ENCODE measurements around the gene ATP6V1G2.
"Not testable (repeated sequence)": the region's sequence is repeated elsewhere in the genome, so short reads cannot be mapped to it uniquely, and the experiment has no call there.

ATP6V1G2 gene

DNA sequence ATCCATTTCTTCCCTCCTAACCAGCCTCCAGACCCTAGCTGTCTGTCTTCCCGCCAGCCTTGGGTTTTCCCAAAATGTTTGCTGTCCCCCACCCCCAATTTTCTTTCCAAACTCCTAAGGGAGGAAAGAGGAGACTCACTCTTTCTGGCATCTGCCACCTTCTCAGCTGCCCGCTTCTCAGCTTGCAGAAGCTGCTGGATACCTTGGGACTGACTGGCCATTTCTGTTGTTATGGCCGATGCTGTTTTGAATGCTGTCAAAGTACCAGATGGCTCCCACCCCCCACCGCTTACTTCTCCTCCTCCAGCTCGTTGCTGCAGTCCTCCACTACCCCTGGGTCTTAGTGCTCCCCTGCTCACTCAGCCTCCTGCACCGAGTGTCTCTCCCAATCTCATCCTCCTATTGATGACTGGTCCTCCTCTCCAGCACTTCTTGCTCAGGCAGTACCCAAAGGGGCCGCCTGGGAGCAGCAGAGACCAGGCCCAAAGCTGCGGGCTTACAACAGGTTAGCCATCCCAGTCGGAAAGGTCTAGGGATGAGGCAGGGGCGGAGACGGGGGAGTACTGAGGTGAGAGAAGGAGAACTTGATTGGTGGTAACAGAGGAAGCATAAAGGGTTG is at the start of gene ATP6V1G2:
Gene ATP6V1G2 (minus strand): TSS at position 270 of the 619 bp plus-strand sequence. CDS start 49 bp downstream, at position 221.
- peak; percentile 89 for DNase-seq (ENCODE audit: low read depth)

DNA sequence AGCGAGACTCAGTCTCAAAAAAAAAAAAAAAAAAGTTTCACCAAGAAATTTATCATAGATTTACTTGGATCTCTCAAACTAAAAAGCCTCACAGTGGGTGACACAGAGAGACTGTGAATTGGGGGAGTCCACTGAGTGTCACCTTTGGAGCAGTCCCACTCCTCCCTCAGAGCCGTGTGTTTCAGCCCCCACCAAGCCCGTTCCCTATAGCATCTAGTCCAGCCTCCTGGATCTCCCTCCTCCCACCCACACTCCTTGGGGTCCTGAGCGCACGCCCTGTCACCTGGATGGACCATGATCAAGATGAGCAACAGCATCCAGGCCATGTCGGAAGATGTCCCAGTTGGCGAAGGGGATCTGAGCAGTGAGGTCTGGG is 46.0 kb upstream of the ATP6V1G2 start:
- DNase-seq (ENCODE audit: low read depth) = no peak

DNA sequence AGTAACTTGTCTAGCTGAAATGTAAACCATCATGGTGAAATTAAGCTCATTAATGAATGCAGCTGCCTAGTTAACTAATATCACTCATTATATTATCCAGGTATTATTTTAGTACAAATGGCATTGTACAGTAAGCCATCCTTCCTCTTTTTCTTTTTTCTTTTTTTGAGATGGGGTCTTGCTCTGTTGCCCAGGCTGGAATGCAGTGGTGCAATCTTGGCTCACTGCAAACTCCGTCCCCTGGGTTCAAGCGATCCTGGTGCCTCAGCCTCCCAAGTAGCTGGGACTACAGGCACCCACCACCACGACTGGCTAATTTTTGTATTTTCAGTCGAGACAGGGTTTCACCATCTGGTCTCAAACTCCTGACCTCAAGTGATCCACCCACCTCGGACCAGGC is 44.3 kb upstream of the ATP6V1G2 start:
- DNase-seq (ENCODE audit: low read depth) = not testable (repeated sequence)

DNA sequence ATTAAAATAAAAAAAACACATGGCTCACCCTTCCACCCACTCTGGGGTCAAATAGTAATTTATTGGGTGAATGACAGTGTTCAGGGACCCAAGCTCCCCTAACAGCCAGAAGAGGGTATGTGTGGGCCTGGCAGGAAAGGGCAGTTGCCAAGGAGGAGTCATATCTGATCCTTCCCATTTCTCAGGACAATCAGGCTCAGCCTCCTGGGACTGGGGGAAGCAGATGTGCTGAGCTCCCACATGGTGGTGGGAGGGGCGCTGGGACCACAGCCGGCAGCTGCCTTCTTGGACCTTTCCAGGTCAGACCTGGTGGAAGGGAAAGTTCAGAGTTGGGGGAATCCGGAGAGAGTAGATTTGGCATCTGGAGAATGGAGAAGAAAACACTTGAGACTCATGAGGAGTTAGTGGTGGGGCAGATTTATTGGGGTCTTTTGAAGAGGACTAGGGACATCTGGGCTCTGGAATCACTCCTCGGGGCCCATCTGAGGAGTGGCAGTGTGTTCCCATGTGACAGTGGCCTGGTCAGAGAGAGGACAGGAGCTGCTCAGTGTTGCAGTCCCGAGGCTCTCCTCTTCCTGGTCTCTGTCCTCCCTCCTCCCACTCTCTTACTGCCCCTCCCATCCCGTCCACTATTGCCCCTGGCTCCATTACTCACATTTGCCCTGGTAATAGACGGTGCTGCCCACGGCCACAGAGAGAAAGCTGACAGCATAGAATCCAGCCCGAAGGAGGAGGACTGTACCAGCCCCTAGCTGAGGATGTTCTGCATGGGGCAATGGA is 42.7 kb upstream of the ATP6V1G2 start:
- no peak for DNase-seq (ENCODE audit: low read depth)

DNA sequence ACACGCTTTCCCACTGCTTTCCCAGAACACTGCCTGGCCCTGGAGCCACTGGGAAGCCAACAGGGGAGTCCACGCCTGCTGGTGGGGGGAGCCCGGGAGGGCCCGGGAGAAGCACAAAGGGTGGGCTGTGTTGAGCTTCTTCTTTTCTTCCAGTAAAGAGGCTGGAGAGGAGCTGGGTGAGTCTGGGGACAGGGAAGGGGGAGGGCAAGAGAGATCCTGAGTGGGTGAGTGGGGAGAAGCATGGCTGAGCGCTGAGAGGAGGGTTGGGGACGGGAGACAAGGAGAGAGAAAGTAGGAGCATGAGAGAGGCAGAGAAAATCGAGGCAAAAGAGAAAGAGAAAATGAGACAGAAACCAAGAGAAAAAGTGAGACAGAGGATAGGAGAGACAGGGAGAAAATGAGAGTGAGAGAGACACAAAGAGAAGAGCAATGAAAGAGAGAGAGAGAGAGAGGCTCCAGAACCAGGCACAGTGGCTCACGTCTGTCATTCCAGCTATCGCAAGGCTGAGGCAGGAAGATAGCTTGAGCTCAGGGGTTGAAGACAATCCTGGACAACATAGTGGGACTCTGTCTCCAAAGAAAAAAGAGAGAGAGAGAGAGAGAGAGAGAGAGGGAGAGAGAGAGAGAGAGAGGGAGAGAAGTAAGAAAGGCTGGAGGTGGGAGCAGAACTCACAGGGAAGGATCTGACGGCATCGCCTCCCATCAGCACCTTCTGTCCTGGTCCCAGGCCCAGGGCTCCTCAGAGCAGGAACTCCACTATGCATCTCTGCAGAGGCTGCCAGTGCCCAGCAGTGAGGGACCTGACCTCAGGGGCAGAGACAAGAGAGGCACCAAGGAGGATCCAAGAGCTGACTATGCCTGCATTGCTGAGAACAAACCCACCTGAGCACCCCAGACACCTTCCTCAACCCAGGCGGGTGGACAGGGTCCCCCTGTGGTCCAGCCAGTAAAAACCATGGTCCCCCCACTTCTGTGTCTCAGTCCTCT is 41.7 kb upstream of the ATP6V1G2 start:
- no peak for DNase-seq (ENCODE audit: low read depth)

DNA sequence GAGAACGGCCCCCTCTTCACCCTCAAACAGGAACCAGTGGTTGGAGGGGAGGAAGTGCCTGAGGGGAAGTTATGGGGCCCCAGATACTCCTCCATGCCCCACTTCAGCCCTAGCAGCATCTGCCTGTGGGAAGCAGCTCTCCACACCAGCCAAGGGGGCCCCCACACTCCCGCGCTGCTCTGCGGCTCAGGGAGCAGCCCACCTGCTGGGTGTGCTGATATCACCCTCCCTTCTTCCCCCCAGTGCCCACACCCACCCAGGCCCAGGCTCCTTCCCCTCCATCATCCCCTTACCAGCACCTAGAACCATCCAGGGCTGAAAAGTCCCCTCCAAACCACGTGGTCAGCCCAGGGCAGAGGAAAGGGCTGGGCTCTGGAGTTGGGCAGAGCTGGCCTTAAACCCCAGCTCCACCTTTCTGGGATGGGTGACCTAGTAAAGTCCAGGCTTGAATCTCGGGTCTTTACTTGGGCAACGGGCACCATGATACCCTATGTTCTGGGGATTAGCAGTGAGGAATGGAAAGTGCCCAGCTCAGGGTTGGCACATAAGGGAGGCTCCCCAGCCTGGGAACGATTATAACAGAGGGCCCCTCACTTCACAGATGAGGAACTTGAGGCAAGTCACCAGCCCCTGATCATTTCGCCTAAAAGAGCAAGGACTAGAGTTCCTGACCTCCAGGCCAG is 40.3 kb upstream of the ATP6V1G2 start:
- DNase-seq (ENCODE audit: low read depth) = no peak

DNA sequence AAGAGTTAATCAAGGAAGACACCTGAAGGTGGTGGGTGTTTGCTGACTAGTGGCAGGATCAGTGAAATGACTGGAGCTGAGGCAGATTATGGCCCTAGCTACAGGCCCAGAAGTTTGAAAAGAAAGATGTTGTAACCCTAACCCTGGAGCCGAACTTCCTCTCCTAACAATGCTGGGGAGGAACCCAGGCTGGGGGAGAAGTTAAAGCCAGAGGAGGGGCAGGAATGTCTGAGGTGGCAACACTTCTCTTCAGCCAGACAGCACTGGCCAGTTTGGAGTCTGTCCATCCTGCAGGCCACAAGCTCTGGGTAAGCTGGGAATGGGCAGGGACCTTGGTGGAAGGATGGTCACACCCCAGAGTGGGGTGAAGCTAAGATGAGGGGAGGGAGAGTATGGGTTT is 39.6 kb upstream of the ATP6V1G2 start, which contains the start of gene LST1:
Gene LST1 (plus strand): TSS at position 270 of the 400 bp plus-strand sequence. CDS start 1,023 bp downstream, outside the sequence.
- no peak for DNase-seq (ENCODE audit: low read depth)

DNA sequence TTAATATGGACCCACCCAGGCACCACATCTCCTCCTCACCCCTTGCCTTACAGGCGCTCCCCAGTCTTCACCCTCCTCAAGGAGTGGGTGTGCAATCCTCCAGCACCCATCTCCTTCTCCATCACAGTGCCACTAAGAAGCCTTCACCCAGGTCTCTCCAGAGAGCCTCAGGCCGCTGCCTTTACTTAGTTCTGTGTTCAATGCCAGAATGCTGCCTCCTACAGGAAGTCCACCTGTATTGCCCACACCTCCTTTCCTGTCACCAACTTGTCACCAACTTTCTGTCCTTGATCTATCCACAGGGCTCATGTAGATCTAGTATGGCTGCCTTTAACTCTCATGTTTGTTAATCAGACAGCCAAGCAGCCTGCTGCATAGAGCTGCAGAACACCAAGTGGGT is 39.1 kb upstream of the ATP6V1G2 start:
- no peak for DNase-seq (ENCODE audit: low read depth)

DNA sequence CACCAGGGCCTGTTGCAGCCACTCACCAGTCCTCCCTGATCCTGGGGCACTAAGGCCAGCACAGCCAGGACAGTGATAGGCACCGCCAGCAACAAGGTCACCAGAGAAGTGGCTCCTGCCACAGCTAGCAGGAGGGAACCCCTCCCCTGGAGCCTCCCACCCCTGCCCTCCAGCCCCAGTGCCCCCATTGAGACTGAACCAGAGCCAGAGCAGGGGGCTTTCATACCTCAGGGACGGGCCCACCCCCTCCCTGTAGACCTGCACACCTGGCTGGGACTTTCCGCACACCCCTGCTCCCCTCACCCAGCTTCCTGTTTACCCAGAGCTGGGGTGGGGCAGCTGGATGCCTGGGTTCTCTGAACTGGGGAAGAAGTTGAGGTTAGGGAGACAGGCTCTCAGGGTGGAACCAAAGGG is 35.8 kb upstream of the ATP6V1G2 start, which contains the start of gene LTB:
Gene LTB (minus strand): TSS at position 195 of the 414 bp plus-strand sequence. CDS start 7 bp downstream, at position 188.
- no peak for DNase-seq (ENCODE audit: low read depth)

DNA sequence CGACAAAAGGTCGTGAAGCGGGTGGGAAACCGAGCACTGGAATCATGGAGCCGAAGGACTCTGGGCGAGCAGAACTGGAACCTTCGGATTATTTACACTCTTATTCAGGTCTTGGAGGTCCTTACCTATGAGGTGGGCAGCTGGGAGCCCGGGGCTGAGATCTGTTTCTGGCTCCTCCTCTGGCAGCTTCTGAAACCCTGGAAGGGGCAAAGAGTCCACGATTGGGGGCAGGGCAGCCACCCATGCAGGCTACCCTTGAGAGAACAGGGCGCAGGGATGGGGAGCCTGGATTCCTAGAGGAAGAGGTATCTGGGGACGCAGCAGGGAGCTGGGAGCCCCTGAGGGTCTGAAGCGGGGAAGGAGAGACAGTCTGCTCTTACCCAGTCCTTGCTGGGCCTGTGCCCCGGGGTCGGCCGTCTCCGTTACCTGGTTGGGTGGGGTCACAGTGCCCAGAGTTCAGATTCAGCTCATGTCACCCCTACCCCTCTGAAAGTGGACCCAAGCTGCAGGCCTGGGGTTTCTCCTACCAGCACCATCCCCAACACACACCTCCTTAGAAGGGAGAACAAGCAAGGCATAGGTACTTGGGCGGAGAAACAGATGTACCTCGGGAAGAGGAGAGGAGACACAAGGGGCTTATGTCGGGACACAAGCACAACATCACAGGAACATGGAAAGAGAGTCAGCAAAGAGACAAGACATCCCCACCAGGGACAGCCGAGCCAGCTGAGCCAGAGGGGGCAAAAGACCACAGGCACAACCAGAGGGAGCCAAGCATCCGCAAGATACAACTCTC is 35.2 kb upstream of the ATP6V1G2 start:
- no peak for DNase-seq (ENCODE audit: low read depth)

DNA sequence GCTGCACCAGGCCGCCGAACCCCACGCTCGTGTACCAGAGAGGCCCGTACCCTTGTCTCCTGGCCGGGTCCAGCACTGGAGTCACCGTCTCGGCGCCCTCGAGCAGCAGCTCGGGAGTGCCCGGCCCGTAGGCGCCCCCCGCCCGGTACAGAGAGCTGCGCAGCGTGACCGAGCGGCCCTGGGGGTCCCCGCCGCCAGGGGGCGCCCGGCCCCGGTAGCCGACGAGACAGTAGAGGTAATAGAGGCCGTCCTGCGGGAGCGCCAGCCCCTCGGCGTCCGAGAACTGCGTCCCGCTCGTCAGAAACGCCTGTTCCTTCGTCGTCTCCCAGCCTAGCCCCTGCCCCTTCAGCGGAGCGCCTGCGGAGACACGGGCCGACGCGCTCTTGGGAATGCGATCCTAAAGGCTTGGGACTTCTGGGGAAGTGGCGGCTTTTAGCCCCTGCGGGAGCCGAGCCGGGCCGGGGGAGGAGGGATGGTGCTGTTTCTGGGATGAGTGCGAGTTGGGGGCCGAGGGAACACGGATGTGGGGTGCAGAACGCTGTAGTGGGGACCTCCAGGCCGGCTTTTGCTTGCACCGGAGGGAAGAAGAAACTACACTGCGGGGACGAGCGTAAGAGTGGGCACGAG is 34.5 kb upstream of the ATP6V1G2 start:
- peak; percentile 47 for DNase-seq (ENCODE audit: low read depth)

DNA sequence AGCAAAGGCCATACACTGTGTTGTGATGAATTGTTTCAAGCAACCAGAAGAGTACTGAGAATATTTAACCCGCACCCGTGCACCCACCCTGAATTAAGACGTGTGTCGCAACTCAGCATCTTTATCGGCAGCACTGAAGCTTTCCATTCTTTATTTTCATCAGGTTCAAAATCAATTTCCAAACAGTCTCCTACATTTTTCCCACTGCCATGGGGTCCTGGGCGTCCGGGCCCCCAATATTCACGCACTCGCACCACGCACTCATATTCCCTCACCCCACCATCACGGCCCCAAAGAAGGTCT is 34.0 kb upstream of the ATP6V1G2 start:
- no peak for DNase-seq (ENCODE audit: low read depth)

DNA sequence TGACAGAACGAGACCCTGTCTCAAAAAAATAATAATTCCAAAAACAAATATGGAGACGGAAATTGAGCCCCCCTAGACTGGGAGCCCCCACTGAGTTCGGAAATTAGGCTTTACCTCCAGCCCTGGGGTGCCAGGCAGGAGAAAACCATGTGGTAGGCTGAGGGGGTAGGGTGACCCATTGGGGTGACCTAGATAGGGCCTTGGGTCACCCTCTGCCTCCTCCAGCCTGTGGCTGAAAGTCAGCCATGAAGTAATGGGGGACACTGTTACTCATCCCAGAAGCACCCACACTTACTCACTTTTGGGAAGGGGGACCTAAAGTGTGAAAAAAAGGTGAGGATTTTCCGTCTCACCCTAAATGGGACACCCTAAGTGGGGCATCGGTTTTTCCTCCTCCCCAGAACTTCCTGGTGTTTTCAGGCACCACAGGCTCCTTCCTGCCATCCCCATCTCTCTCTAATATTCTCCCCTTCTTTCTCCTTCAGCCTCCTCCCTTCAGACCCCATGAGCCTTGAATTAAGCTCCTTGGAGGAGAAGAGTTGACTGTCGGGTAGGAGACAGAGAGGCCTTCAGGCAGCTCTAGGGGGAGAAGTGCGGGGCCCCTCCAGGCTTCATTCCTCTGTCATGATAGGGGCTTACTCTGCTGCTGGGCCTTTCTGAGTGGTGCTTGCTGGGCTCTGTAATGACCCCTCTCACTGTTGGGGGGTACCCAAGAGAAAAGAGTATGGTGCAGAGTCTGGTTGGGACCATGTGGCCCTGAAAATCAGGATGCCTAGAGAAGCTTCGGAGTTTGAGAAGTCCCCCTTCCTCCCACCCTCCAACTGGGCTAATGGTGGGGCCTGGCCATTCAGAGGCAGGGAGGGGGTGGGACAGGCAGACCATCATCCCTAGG is 33.4 kb upstream of the ATP6V1G2 start:
- no peak for DNase-seq (ENCODE audit: low read depth)

DNA sequence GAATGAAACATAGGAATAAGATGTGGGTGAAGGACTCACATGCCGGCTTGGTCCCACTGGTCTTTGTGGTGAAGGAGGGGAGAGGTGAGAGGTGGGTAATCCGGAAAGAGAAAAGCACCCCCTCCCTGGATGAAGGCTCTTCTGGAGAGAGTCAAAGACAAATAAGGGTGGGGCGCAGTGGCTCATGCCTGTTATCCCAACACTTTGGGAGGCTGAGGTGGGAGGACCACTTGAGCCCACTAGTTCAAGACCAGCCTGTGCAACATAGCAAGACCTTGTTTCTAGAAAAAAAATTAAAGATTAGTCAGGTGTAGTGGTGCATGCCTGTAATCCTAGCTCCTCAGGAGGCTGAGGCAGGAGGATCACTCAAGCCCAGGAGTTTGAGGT is 32.7 kb upstream of the ATP6V1G2 start:
- DNase-seq (ENCODE audit: low read depth) = no peak

DNA sequence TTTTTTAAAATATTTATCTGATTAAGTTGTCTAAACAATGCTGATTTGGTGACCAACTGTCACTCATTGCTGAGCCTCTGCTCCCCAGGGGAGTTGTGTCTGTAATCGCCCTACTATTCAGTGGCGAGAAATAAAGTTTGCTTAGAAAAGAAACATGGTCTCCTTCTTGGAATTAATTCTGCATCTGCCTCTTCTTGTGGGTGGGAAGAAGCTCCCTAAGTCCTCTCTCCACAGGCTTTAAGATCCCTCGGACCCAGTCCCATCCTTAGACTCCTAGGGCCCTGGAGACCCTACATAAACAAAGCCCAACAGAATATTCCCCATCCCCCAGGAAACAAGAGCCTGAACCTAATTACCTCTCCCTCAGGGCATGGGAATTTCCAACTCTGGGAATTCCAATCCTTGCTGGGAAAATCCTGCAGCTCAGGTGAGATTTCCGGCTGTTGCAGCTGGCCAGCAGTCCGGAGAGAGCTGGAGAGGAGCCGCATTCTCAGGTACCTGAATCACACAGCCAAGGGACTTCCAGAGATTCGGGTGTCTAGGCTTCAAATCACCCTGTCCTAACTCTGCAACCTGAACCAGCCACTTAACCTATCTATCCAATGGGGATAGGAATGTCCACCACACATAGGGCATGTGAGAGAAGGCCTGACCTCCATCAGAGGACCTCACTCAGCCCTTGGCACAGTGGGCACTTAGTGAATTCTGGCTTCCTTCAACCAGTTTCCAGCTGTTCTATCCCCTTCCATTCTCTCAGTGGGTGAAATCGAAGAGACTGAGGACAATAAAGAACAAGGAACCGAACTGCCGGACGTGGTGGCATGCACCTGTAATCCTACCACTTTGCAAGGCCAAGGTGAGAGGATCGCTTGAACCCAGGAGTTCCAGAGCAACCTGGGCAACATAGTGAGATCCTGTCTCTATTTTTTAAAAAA is 32.0 kb upstream of the ATP6V1G2 start:
- DNase-seq (ENCODE audit: low read depth) = no peak

DNA sequence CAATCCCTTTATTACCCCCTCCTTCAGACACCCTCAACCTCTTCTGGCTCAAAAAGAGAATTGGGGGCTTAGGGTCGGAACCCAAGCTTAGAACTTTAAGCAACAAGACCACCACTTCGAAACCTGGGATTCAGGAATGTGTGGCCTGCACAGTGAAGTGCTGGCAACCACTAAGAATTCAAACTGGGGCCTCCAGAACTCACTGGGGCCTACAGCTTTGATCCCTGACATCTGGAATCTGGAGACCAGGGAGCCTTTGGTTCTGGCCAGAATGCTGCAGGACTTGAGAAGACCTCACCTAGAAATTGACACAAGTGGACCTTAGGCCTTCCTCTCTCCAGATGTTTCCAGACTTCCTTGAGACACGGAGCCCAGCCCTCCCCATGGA is 31.2 kb upstream of the ATP6V1G2 start:
- no peak for DNase-seq (ENCODE audit: low read depth)

DNA sequence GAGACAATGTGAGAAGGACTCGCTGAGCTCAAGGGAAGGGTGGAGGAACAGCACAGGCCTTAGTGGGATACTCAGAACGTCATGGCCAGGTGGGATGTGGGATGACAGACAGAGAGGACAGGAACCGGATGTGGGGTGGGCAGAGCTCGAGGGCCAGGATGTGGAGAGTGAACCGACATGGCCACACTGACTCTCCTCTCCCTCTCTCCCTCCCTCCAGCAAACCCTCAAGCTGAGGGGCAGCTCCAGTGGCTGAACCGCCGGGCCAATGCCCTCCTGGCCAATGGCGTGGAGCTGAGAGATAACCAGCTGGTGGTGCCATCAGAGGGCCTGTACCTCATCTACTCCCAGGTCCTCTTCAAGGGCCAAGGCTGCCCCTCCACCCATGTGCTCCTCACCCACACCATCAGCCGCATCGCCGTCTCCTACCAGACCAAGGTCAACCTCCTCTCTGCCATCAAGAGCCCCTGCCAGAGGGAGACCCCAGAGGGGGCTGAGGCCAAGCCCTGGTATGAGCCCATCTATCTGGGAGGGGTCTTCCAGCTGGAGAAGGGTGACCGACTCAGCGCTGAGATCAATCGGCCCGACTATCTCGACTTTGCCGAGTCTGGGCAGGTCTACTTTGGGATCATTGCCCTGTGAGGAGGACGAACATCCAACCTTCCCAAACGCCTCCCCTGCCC is 30.6 kb upstream of the ATP6V1G2 start:
- DNase-seq (ENCODE audit: low read depth) = no peak
